GM10248 (cell line): ENCODE measurements around the gene KAZN.

ENCODE experiments used
- CTCF ChIA-PET: fragments of 300-600 bp; sonication (Branson Sonifier 250); formaldehyde crosslinking; extraction: SDS; loops from one replicate; lab custom pipeline; 2021; ENCODE audit warnings: antibody characterized with exemption; lab: Yijun Ruan, JAX
- POLR2A ChIA-PET: fragments of 350-650 bp; sonication (Branson Sonifier 250); formaldehyde crosslinking; extraction: SDS; loops from one replicate; lab custom pipeline; 2020; ENCODE audit warnings: antibody characterized with exemption; lab: Yijun Ruan, JAX
- DNase-seq: peaks from one replicate; pipeline ENCODE4 v3.0.0; 2012; ENCODE audit errors: extremely low spot score
- CTCF ChIP-seq: IDR thresholded peaks from 2 replicates; pipeline ENCODE4 v1.5.1; 2012; ENCODE audit warnings: mild to moderate bottlenecking, low read depth; ENCODE audit errors: extremely low read depth, missing control alignments, control extremely low read depth

KAZN gene

DNA sequence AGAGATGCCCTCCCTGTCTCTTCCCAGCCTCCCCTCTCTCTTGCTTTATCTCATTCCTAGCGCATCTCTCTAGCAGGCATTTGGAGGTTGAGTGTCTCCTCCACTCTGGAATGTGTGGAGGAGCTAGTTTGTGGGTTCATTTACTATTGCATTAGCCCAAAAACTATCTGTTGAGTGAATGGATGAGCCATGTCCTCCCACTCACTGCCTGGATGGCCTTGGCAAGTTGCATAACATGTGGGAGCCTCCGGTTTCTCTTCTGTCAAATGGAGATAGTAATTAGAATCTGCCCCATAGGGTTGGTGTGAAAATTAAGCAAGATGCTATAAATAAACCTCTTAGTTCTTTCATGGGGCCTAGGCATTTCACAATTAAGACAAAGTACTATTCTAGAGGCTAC, 181.8 kb downstream of the KAZN start:
- ChIA-PET POLR2A (no interaction called here), CTCF (interaction anchor here (0.8 to 1.2 kb wide), 3 partner anchors 13 to 267 kb away, joined by 3 to 5 read pairs (median 3); no protein-coding TSS in a partner anchor)
- no peak for TF ChIP-seq CTCF
- no peak for DNase-seq

DNA sequence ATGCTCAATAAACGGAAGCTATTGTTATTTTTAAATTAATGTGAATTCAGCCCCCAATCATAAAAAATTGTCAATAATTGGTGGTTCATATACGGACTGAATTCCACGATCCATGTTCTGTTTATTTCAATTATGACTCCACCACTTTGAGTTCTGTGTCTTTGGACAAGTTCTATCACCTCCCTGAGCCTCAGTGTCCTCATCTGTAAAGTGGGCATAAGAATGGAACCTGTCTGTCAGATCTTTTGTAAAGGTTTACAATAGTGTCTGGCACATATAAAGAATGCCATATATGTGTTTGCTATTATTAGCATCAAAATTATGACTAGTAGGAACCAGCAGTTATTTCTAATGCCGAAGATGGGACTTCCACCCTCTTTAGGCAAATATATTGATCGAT, 183.3 kb downstream of the KAZN start:
- ChIA-PET POLR2A (no interaction called here), CTCF (no interaction called here)
- no peak for TF ChIP-seq CTCF
- no peak for DNase-seq

DNA sequence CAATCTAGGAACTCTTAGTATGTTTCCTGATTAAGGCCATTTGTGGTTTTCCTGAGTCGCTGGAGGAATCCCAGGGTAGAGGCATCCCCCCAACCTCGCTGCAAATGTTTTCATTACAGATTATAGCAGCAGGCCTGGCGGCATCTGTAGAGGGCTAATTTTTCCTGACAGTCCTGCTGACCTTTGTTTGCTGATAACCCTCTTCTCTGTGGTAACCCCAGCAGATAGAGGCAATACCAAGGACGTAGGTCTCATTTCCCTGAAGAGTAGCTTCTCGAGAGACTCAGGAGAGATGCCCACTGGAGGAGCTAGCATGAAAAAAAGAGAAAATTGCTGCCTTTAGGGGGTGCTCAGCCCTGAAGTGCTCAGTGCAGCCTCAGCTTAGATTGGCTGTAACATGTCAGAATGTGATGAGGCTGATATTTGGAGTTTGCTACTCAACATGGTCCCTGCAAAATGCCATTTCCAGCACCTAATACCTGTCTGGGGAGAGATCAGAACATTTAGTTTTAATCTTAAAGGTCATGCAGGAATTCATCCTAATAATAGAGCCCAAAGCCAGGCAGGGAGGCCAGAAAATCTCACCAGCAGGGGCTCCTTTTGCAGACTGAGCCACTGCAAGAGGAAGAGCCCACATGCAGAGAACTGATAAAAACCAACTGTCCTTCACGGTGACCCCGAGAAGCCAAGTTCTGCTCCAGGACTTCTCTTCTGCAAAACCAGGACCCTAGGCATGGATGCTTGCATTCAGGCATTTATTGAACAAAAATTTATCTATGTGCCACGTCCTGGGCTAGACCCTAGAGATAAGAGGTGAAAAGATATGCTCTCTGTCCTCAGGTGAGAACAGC, 184.5 kb downstream of the KAZN start:
- POLR2A ChIA-PET, result no interaction called here
- TF ChIP-seq CTCF, result no peak
- DNase-seq, result no peak
- CTCF ChIA-PET, result no interaction called here

DNA sequence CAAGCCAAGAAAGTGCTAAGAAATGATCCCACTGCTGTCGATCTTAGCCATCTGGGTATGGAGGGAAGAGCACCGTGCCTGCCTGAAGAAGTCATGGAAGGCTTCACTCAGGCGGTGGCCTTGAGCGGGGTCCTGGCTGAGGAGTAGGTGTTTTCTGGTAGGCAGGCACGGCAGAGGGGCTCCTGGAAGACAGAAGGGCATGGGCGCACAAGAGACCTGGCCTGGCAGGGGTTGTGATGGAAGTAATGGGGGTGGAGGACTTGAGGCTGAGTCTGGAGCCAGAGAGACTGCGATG, 185.1 kb downstream of the KAZN start:
- no peak for DNase-seq
- ChIA-PET CTCF (interaction anchor here (1.5 kb wide), 1 partner anchor 9 kb away, joined by 3 read pairs; no protein-coding TSS in a partner anchor), POLR2A (no interaction called here)
- TF ChIP-seq CTCF, result no peak

DNA sequence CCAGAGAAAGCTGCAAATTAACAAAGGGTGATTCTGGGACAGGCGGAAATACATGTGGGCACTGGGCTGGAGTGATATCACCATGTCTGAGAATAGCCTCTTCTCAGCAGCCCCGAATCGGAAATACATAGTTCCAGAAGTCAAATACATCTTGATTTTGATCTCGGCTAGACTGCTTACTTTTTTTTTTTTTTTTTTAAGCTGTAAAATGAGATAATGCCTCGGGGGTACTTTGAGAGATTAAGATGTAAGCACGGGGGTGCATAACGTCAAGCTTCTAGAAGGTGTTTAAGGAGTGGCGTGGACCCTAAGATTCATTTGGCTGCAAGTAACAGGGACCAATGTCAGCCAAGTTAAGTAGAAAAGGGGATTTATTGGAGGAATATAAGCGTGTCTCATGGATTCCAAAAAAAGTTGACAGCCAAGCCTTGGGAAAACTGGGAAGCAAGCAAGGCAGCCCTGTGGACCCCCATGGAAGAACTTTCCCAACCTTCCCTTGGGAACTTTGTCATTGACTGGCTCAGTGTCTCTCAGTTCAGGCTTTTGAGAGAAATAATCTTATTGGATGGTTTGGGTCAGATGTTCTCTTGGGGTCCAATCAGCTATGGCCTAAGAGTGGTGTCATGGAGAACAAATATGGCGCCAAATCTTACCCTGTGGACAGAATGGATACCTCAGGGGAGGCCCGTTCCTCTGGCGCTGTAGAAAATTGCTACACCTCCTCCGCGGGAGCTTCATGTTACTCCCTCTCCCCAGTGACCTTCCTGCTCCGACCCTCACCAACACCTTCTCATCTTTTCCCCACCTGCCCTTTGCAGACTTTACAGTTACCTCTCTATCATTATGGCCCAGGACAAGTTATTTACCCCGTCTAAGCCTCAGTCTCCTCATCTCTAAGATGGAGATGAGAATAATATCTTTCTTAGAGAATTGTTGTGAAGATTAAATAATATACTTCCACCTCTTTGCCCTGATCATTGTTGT, 186.6 kb downstream of the KAZN start:
- no peak for DNase-seq
- ChIA-PET CTCF (interaction anchor here (1.5 kb wide), 1 partner anchor 10 kb away, joined by 3 read pairs; no protein-coding TSS in a partner anchor), POLR2A (no interaction called here)
- no peak for TF ChIP-seq CTCF

DNA sequence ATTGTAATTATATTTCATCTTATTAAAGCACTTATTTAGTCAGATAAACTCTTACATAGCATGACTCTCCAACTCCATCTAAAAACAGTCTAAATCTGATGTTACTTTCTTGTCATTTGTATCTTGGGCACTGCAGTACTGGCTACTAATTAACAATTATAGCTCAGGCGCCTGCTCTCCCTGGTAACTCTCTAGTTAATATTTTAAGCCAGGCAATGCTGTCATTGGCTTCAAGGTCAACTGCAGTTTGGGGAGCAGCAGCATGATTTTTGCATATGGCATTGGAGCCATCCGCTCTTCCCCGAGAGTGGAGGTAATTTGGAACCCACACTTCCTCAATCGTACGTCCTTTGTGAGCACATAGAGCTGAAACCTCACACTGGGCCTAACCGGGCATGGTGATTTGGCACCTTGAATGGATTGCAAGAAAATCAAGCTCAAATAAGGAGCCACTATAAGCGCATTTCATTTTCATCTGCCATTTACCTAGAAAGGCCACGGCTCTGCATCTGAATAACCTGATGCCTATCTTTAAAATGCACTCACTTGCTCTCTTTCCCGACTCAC, 187.7 kb downstream of the KAZN start:
- DNase-seq, result no peak
- CTCF ChIA-PET, result interaction anchor here (1.5 kb wide), 1 partner anchor 8 kb away, joined by 3 read pairs; no protein-coding TSS in a partner anchor
- POLR2A ChIA-PET, result no interaction called here
- TF ChIP-seq CTCF, result no peak
